Activated CD4-positive, alpha-beta T cell treated with anti-CD3 and anti-CD28 coated beads, Interleukin-2, amount 50 U/mL, for 16 hours (primary cell): ENCODE data around the gene NDC1.
A peak's percentile ranks its signal among the peaks of the same experiment; 100 is the strongest.
"Not testable (repeated sequence)": the region's sequence is repeated elsewhere in the genome, so short reads cannot be mapped to it uniquely, and the experiment has no call there.

ENCODE experiments used
- DNase-seq: peaks from one replicate; pipeline ENCODE4 v3.0.0-alpha.2; 2020

Gene NDC1, protein sequence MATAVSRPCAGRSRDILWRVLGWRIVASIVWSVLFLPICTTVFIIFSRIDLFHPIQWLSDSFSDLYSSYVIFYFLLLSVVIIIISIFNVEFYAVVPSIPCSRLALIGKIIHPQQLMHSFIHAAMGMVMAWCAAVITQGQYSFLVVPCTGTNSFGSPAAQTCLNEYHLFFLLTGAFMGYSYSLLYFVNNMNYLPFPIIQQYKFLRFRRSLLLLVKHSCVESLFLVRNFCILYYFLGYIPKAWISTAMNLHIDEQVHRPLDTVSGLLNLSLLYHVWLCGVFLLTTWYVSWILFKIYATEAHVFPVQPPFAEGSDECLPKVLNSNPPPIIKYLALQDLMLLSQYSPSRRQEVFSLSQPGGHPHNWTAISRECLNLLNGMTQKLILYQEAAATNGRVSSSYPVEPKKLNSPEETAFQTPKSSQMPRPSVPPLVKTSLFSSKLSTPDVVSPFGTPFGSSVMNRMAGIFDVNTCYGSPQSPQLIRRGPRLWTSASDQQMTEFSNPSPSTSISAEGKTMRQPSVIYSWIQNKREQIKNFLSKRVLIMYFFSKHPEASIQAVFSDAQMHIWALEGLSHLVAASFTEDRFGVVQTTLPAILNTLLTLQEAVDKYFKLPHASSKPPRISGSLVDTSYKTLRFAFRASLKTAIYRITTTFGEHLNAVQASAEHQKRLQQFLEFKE

DNA sequence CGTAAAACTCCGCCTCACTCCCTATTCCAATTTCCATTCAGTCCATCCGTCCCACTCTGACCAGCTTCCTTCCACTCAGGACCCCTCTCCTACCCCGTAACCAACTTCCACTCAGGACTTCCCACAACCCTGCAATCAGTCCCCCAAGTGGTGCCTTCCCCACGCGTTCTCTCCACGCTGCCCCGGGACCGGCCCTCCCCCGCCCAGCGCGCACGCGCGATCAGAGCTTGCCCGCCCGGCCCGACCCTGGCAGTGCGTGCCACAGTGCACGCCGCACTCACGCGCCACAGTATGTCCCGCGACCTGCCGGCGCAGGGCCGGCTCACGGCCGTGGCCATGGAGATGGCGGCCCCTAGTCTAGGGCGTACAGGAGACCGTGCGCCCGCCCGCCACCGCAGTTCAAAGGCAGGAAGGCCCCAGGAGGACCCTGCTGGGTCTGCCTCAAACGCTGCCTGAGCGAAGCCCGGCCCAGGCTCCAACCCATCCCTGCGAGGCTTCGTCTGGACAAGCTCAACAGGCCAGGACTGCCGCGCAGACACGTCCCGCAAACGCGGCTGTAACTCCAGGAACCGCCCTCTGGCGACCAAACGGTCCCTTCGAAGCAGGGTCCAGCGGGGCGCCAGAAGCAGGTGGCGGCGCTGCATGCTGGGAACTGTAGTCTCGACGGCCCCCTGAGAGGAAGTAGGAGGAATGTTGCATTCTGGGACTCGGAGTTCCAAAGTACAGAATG lies at the start of gene NDC1:
Gene NDC1 (minus strand): TSS at position 373 of the 730 bp plus-strand sequence. CDS start 35 bp downstream, at position 338.
- peak; percentile 97 for DNase-seq

DNA sequence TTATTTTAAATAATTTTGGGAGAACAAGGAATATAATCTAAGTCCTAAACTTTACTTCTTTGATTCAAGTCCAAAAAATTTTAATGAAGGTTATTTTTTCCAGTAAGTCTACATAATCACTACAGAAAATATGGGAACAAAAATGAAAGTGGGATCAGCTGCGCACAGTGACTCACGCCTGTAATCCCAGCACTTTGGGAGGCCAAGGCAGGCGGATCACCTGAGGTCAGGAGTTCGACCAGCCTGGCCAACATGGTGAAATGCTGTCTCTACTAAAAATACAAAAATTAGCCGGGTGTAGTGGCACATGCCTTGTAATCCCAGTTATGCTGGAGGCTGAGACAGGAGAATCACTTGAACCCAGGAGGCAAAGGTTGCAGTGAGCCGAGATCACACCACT lies 45.5 kb upstream of the NDC1 start:
- DNase-seq, result not testable (repeated sequence)

DNA sequence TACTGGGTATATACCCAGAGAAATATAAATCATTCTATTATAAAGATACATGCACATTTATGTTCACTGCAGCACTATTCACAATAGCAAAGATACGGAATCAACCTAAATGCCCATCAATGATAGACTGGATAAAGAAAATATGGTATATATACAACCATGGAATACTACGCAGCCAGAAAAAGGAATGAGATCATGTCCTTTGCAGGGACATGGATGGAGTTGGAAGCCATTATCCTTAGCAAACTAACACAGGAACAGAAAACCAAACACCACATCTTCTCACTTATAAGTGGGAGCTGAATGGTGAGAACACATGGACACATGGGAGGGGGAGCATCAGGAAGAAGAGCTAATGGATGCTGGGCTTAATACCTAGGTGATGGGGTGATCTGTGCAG lies 43.8 kb upstream of the NDC1 start:
- not testable (repeated sequence) for DNase-seq

DNA sequence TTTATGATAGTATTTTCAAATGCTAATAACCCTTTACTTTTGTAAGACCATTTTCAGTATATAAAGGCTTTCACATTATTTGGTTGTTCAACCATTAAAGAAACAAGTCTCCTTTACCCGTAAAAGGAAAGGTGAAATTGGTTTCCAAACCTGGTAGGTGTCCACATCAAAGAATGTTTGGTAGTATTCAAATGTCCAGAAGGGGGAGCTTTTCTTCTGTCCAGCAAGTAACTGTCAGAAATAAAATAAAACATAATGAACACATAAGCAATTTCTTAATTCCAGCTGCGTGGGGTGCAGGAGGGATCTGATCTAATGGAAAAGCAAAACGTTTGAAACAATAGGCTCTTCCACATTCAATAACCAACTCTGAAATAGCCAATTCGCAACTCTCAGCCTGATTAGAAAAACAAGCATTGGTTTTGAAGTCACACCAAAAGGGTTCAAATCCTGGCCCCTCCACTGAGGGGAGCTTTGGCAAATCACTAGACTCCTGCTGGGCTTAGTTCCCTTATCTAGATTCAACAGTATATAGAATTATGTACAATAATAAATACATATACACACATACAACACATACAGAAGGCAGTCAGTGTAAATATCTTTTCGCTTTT lies 40.5 kb upstream of the NDC1 start:
- DNase-seq, result peak; percentile 54

DNA sequence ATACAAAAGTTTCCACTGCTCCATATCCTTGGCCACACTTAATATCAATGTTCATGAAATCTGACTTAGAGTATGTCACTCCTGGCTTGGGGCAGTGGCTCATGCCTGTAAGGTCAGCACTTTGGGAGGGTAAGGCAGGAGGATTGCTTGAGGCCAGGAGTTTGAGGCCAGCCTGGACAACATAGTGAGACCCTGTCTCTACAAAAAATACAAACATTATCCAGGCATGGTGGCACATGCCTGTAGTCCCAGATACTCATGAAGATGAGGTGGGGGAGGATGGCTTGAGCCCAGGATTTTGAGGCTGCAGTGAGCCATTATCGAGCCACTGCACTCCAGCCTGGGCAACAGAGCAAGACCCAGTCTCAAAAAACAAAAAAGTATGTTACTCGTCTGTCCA lies 37.1 kb upstream of the NDC1 start:
- DNase-seq, result not testable (repeated sequence)

DNA sequence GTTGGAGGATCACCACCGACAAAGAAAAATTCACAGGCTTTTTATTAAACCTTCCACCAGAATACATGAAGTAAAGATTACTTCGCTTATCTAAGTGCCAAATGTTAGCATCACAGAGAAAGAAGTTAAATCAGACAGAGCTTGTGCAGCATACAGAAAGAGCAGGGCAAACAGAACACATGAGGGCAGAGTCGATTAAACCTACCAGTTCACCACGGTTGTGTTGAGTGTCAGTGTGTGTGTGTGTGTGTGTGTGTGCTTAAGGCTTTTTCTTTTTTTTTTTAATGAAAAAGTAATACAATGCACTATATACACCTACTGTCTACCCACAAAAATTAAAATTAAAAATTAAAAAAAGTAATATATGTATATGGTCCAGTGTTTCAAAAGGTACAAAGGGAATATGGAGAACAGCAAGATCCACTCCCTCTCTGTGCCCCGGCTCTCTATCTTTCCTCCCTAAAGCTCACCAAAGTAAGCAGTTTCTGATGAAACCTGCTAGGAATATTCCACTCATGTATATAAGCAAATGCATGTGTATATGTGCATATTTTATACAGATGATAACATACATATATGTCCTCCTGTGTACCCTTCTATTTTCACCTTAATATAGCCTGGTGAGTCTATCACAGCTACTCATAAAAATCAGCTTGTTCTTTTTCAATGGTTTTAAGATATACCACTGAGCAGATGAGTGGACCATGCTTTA lies 33.8 kb upstream of the NDC1 start:
- DNase-seq, result no peak

DNA sequence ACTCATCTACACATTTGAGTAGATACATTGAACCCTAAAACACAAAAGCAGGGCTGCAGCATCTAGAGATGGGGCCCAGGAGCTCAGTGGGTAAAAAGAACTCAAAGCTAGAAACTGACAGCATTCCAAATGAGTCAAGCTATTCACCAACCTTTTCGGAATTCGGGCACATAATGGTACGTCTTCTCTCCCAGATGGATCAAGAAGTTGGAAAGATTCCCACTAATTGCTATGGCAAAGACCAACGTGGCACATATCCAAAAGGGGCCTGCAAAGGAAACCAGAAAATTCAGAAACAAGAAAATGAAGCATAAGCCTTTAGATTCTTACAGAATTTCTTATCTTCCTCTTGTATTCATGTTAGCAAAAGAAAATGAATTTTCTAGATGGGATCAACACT lies 33.1 kb upstream of the NDC1 start:
- DNase-seq, result no peak

DNA sequence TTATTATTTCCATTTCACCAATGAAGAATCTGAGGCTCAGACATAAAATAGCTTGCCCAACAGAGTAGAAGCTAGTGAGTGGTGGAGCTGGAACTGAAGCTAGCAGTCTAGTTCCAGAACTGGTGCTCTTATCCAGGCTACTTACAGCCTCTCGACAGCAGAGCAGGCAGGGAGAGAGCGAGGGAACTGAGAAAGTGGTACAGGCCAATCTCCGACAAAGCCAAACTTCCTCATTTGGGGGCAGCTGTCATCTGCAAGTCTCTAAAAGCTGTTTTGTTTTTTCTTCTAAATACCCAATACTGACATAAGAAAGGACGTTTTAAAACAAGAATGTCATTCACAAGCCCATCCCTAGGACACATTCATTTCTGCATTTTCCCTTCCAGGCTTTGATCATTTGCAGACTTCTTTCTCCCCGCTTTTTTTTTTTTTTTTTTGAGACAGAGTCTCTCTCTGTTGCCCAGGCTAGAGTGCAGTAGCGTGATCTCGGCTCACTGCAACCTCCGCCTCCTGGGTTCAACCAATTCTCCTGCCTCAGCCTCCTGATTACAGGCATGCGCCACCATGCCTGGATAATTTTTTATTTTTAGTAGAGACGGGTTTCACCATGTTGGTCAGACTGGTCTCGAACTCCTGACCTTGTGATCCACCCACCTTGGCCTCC lies 31.5 kb upstream of the NDC1 start:
- DNase-seq, result no peak

DNA sequence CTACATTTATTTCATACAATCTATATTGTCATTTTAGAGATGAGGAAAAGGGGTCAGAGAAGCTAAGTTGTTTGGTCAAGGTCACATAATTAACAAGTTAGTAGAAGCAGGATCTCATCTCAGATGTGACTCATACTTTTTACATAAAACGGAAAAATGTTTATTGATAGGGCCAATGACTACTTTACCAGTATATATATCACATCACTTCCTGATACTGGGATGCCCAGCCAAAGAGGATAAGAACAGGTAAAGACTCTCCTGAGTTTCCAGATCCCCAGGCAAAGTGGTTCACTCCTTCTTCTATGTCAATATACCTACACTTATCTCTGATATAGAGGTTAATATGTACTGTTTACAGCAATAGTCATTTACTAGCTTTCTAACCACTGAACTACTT lies 30.5 kb upstream of the NDC1 start:
- no peak for DNase-seq

DNA sequence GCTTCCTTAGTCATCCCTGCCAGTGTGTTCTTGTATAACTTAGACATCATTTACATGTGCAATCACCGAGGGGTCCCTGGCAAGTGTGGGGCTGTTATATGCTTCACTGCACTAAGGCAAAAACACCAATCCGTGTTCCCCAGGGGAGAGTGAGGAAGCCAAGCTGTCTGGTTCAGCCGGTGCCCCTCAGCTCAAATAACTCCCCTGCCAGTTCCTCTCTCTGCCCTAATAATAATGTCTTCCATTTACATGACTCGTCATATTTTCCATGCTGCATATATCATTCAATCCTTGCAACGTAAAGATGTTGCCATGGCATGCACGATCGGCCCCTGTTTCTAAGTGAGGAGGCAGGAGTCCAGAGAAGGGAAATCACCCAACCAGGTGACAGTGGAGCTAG lies 24.4 kb upstream of the NDC1 start:
- DNase-seq, result no peak

DNA sequence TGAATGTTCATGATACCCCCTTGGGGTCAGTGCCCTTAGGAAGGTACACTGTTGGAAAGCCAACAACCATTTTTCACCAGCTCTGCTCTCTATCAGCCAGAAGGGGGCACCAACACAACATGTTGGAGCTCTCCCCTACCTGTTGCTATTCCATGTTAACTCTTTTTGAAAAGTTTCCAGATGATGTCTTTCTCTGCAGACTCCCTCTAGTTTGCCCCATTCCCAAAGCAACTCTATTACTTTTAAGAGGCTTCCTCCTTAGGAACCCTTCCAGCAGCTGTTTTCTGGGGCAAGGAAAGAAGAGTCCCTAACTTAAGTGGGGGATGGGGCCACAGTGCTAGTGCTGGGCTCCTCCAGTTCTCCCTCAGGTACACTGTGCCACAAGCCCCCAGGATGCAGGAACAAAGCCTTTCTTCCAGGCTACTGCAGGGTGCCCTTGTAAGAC lies 22.9 kb upstream of the NDC1 start:
- peak; percentile 68 for DNase-seq

DNA sequence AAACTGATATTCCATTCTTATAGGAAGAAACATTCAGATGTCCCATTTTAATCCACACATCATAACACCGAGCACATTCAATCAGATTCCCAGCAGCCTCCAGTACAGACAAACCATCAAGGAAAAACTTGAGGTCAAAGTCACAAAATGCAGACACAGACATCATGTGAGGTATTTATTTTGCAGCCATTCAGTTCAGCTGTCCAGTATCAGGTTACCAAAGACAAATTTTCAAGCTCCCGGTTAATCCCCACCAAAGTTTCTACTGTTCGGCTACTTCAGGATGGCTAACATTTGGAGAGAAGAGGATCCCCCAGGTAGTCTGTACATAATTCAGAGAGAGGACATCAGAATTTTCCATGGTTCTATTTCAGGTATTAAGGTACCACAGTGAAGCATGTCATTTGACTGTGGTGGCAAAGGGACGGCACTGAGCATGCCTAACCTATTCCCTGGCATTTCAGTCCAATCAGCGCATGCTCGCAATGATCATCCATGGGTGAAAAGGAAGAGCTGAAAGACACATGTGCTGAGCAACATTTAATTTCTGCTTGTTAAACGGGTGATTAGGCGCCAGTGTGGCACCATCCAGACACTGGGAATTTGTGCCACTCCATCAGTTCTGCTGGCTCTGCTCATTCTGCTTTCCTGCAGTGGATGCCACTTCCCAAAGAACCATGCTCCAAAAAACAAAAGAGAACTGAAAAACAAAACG lies 13.6 kb upstream of the NDC1 start:
- DNase-seq, result no peak

DNA sequence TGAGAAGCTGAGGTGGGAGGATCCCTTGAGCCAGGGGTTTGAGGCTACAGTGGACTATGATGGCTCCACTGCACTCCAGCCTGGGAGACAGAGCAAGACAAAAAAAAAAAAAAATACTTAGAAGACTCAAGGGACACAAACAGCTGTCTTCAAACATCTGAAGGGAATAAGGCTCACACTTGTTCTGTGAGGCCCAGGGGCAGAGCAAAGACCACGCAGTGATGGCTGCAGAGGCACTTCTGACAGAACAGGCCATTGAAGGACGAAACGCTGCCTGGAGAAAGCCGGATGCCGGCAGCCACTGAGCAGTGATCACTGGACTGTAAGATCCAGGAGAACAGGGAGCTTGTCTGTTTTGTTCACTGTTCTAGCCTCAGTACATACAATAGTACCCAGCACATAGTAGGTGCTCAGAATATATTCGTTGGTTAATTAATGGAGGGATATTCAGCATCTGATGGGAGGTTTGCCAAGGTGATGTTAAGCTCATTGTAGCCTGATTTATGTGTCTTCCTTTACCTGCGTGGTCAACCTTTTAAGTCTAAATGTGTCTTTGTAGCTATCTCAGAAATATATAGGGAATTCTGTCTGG lies 12.1 kb upstream of the NDC1 start:
- DNase-seq, result no peak

DNA sequence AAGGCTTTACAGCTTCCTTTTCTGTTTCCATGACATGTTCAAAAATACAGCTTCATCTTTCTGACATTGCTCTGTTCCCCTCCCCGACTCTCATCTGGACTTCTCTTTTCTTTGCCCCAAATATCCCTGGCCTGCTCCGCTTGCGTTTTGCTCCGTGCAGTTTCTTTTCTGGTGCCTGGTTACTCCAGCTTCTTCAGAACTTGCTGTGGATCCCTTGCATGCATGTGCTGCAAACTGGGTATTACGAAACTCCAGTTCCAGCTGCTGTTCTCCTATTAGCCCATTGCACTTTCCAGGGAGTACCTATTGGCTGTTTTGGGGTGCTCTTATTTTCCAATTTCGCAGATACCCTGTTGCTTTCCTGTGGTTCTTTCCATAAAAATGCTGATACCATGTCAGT lies 9.9 kb upstream of the NDC1 start:
- no peak for DNase-seq

DNA sequence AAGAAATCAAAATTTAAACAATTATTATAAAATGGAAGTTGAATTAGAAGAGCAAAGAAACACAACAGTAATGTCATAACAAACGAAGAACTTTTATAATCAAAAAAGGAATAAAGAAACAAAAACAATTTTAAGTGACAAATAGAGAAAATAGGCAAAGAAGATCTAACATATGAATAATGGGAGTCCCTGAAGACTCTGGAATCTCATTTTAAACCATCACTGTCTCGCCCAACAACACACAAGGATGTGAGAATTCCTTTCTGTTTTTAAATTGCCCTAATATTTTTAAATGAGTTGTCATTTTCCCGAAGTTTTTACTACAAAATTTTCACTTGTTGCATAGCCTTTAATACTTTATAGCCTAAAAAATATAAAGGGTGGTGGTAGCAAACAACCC lies 4.3 kb upstream of the NDC1 start:
- DNase-seq, result no peak

DNA sequence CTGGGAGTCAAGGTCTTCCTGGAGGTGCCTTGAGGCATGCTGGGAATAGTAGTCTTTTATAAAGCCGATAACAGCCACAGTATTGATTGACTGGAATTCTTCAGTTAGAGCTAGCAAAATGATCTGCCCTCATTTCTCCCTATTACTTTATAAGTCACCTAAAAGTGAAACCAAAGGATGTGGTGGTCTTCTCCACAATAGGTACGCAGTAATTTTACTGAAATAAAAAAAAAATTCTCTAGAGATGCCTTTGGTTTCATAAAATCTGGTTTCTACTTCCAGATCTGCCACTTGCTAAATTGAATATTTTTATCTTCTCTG lies 518 bp upstream of the NDC1 start:
- DNase-seq, result no peak

DNA sequence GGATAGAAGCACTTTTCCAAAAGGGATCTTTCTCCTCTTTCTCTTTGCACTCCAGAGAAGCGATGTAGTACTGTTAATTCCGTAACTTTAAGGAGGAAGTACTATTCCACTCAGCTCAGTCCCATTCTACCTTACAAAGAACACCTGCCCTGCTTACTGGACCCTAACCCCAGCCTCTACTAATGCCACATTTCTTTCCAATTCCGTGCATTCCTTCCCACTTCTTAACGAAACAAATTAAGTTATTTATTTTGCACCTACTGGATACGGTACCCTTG lies 511 bp downstream of the NDC1 start:
- DNase-seq, result no peak

DNA sequence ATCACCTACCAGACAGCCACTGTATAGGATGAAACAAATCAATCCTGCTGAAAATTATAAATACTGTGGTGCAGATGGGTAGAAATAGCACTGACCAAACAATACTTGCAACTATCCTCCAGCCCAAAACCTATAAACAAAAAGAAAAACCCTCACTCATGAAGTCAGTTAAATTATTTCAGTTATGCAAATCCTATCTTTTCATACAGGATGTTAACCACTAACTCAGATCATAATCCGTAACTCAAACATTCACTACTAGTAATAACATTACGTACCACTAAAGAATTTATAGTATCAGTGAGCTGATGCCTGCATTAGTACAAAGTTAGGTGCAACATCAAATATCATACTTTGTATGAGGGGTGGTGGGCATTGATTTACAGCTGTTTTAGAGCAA lies 2.6 kb downstream of the NDC1 start:
- no peak for DNase-seq

DNA sequence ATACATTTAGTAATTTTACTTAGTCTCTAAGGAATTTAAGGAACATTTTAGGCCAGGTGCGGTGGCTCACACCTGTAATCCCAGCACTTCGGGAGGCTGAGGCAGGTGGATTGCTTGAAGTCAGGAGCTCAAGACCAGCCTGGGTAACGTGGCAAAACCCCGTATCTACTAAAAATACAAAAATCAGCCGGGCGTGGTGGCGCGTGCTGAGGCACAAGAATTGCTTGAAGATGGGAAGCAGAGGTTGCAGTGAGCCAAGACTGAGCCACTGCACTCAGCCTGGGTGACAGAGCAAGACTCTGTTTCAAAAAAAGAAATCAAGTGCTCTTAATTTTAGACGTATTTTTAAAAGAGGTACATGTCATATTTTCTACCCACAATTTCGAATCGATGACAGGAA lies 3.3 kb downstream of the NDC1 start:
- no peak for DNase-seq

DNA sequence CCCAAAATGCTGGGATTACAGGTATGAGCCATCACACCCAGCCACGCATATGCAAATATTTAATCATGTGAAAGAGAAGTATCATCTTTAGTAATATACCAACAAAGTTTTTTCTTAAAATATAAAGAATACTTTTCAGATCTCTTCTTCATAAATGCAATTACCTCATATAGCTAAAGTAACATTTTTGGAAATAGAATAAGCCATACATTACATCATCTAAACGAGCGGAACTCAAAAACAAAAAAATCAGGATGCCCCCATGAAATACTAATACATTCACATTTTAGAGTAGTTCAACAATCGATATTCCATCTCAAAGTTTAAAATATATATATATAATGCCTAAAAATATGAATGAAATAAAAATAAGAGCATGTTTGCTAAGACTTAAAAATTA lies 4.7 kb downstream of the NDC1 start:
- no peak for DNase-seq

DNA sequence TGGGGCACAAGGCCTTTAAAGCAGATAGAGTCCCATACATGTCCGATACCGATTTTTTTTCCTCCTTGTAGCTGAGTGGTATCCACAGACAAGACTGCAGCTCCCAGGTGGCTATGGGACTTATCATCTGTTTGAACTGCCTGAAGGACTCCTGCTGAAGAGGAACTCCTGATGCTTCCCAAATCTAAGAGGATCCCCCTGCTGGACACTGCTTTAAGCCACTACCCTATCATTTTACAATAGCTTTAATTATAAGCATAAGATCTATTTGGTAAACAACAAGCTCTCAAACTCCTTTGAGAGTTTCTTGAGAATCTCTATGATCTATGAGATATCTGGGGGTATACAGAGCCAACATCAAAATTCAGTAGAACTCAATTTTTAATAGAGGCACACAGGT lies 11.7 kb downstream of the NDC1 start:
- no peak for DNase-seq

DNA sequence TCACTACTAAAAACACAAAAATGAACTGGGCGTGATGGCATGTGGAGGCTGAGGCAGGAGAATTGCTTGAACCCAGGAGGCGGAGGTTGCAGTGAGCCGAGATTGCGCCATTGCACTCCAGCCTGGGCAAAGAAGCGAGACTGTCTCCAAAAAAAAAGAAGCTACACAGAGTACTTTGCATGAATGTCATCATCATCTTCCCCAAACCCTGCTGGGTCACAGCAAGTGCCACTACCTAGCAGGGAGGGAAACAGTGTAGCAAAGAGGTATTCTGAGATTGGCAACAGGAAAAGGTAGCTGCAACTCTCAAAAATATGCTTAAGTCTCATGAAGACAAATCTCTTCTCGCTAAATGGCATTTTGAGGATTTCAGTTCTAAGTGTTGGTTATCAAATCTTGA lies 12.8 kb downstream of the NDC1 start:
- no peak for DNase-seq
